ENCODE results near the gene FATE1.

DNA sequence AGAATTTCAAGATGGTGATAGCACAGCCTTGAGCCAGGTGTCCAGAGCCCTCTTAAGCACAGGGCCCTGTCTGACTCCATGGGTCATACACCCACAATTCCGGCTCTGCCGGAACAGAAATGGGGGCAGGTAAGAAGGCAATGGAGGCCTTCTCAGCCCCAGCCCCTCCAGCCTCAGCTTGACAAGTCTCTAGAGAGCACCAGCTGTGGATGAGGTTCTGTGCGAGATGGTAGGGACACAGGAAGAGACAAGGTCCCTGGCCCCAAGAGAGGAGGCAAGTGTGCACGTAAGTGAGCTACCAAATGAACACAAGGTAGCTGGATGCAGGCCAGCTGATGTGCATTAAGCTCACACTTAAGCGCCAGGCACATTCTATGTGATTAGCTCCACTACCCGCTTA, 23.0 kb upstream of the FATE1 start:
- TF ChIP-seq ZFP36 (IDR thresholded peaks at IDR 0.05; ENCODE audit: borderline replicate concordance, low read depth, low read length, partially characterized antibody) = no peak
- TF ChIP-seq, protein P1, sequence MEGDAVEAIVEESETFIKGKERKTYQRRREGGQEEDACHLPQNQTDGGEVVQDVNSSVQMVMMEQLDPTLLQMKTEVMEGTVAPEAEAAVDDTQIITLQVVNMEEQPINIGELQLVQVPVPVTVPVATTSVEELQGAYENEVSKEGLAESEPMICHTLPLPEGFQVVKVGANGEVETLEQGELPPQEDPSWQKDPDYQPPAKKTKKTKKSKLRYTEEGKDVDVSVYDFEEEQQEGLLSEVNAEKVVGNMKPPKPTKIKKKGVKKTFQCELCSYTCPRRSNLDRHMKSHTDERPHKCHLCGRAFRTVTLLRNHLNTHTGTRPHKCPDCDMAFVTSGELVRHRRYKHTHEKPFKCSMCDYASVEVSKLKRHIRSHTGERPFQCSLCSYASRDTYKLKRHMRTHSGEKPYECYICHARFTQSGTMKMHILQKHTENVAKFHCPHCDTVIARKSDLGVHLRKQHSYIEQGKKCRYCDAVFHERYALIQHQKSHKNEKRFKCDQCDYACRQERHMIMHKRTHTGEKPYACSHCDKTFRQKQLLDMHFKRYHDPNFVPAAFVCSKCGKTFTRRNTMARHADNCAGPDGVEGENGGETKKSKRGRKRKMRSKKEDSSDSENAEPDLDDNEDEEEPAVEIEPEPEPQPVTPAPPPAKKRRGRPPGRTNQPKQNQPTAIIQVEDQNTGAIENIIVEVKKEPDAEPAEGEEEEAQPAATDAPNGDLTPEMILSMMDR (CRISPR knock-in tag; IDR thresholded peaks at IDR 0.05) = no peak
- no peak for TF ChIP-seq ZNF609 (CRISPR knock-in tag; IDR thresholded peaks at IDR 0.05; ENCODE audit: borderline replicate concordance)
- TF ChIP-seq, protein P2, sequence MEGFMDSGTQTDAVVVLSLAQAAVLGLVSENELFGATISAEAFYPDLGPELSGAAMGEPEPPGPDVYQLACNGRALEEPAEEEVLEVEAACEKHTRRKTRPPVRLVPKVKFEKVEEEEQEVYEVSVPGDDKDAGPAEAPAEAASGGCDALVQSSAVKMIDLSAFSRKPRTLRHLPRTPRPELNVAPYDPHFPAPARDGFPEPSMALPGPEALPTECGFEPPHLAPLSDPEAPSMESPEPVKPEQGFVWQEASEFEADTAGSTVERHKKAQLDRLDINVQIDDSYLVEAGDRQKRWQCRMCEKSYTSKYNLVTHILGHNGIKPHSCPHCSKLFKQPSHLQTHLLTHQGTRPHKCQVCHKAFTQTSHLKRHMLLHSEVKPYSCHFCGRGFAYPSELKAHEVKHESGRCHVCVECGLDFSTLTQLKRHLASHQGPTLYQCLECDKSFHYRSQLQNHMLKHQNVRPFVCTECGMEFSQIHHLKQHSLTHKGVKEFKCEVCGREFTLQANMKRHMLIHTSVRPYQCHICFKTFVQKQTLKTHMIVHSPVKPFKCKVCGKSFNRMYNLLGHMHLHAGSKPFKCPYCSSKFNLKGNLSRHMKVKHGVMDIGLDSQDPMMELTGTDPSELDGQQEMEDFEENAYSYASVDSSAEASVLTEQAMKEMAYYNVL (CRISPR knock-in tag; IDR thresholded peaks at IDR 0.05; ENCODE audit: borderline replicate concordance) = no peak
